Activated naive CD4-positive, alpha-beta T cell treated with anti-CD3 and anti-CD28 coated beads, Interleukin-2, amount 10 ng/mL, durations not matched to agents 7 days and 5 days (primary cell): ENCODE results near the gene GRIK3.

Source experiments
- CTCF ChIA-PET: fragments of 350-600 bp; sonication (Branson Sonifier 250); formaldehyde crosslinking; loops from one replicate; lab custom pipeline; 2021; ENCODE audit warnings: antibody characterized with exemption; lab: Charles Lee
- DNase-seq: peaks from one replicate; pipeline ENCODE4 v3.0.0-alpha.2; 2020
- H3K27ac Mint-ChIP-seq: one replicate; pipeline ENCODE4 v1.8.0; 2021; ENCODE audit warnings: mild to moderate bottlenecking, moderate library complexity, mixed read lengths
- H3K27me3 Mint-ChIP-seq: one replicate; pipeline ENCODE4 v1.8.0; 2021; ENCODE audit warnings: mild to moderate bottlenecking, mixed read lengths
- H3K36me3 Mint-ChIP-seq: one replicate; pipeline ENCODE4 v1.8.0; 2021; ENCODE audit warnings: mixed read lengths
- H3K4me1 Mint-ChIP-seq: one replicate; pipeline ENCODE4 v1.8.0; 2021; ENCODE audit warnings: mixed read lengths
- H3K4me3 Mint-ChIP-seq: one replicate; pipeline ENCODE4 v1.8.0; 2021; ENCODE audit warnings: mild to moderate bottlenecking, moderate library complexity, mixed read lengths
- H3K9me3 Mint-ChIP-seq: one replicate; pipeline ENCODE4 v1.8.0; 2021; ENCODE audit warnings: mixed read lengths

Gene GRIK3

DNA sequence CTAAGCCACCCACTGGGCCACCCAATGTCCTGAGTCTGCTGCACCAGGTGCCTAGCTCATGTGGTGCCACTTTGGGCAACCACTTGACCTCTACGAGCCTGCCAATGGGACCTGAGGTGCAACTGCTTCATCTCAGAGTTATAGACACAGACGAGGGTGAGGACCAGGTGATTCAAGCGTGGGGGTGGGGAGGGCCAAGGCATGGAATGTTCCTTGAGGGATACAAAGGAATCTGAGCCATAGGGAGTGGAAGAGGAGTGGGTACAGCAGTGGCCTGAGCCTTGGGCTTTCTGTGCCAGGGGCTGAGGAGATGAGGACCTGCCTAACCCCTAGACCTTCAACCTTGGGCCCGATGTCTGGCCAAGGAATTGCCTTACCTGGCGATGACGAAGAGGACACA, 209.1 kb downstream of the GRIK3 start:
- Mint-ChIP-seq H3K36me3 (no peaks in the 10 kb centered on the region), H3K27ac (no peak overlapping the region), H3K27me3 (peaks cover 22% of the 10 kb centered on the region), H3K4me3 (no peak overlapping the region), H3K4me1 (no peaks in the 10 kb centered on the region), H3K9me3 (no peaks in the 10 kb centered on the region)
- CTCF ChIA-PET: no interaction called here
- no peak for DNase-seq

DNA sequence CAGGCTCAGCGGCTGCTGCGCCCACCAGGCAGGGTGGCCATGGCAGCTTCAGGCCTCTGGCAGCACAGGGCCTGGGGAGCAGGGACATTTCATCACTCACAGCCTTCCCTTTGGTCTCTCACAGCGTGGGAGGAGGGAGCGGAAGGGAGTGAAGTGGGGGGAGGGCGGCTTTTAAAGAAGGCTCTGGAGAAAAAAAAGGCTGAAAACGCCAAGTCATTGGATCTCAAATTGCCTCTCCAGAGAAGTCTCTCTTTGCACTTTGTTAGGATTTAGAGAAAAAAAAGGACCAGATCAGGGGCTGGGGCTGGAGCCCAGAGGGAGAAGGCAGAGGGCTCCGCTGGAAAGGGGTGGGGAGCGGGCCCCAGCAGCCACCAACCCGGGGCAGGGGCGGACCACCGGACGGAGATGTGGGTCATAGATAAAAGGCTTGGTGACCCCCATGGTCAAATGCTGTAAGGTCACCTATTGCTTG, 209.9 kb downstream of the GRIK3 start:
- Mint-ChIP-seq H3K4me3 (no peak overlapping the region), H3K4me1 (no peaks in the 10 kb centered on the region), H3K36me3 (no peaks in the 10 kb centered on the region), H3K9me3 (no peaks in the 10 kb centered on the region), H3K27me3 (peaks cover 24% of the 10 kb centered on the region), H3K27ac (no peak overlapping the region)
- DNase-seq: no peak
- CTCF ChIA-PET: no interaction called here

DNA sequence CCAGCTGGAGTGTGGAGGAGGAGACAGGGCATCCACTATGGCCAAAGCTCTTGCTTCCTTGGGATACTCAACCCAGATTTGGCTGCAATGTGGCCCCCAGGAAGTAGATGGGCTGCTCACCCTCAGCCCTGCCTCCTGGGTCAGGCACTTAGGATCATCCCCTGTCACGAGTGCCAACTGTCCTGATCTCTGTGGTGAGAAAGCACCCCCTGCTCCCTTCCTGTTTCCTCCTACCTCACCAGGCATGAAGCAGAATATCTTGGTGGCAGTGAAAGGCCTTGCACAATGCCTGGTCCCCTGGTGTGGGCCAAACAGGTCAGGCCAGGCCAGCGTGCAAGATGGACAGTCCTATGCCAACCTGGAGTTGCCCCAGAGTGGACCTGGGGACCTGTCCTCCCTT, 211.7 kb downstream of the GRIK3 start:
- Mint-ChIP-seq H3K27me3 (peaks cover 28% of the 10 kb centered on the region), H3K4me1 (no peaks in the 10 kb centered on the region), H3K36me3 (no peaks in the 10 kb centered on the region), H3K27ac (no peak overlapping the region), H3K4me3 (no peak overlapping the region), H3K9me3 (no peaks in the 10 kb centered on the region)
- DNase-seq: no peak
- CTCF ChIA-PET: no interaction called here

DNA sequence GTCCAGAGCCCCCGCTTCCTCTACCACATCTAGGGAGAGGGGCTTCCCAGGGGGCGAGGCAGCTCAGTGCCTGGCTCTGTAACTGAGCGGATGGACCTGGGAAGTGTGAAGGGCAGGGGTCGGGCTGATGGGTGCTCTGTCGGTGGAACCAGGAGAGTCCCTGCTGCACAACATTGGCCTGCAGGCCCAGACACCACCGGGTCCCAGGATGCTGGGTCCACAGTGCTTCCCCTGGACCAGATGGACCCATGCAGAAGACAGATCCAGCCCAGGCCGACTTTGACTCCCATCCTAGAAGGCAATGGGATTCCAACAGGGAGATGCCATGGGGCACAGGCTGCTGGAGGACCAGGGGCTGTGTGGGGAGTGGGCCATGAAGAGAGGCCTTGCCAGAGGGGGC, 212.9 kb downstream of the GRIK3 start:
- H3K9me3 Mint-ChIP-seq: no peaks in the 10 kb centered on the region
- peaks cover 27% of the 10 kb centered on the region for H3K27me3 Mint-ChIP-seq
- H3K36me3 Mint-ChIP-seq: no peaks in the 10 kb centered on the region
- CTCF ChIA-PET: no interaction called here
- H3K4me3 Mint-ChIP-seq: no peak overlapping the region
- DNase-seq: no peak
- H3K27ac Mint-ChIP-seq: no peak overlapping the region
- no peaks in the 10 kb centered on the region for H3K4me1 Mint-ChIP-seq

DNA sequence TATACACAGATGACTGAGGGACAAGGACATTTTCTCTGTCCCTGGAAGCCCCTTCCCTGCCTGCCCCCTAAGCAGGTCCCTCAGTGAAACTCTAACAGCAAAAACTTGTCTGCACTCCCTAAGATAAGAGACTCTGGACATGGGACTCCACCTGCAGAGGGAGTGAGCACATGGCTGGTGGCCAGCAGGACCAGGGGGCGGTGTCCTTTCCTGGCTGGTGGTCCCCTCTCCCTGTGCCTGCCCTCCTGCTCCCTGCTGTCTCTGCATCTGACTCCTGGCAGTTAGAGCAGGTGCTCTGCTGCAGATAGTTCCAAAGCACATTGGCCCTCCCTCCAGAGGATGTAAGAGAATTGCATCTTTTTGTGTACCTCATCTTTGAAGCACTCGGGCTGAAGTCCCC, 215.5 kb downstream of the GRIK3 start:
- CTCF ChIA-PET: no interaction called here
- Mint-ChIP-seq H3K4me1 (no peaks in the 10 kb centered on the region), H3K27me3 (peaks cover 17% of the 10 kb centered on the region), H3K36me3 (no peaks in the 10 kb centered on the region), H3K9me3 (no peaks in the 10 kb centered on the region), H3K27ac (no peak overlapping the region), H3K4me3 (no peak overlapping the region)
- no peak for DNase-seq

DNA sequence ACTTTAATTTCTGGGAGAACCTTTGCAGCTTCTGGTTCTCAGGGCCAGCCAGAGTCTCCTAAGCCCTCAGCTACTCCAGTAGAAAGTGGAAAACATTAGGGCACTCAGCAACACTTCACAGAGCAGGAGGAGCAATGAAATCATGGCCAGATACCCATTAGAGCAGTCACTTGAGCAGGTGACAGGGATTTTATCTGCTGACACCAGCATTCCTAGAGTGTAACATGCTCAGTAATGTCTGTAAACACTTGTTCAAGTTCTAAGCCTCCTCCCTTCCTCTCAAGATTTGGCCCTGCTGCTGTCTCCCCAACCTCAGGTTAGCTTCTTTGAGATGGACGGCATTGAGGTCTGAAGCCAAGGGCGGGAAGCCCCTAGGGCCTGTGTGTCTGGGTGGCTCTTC, 218.0 kb downstream of the GRIK3 start:
- Mint-ChIP-seq H3K9me3 (no peaks in the 10 kb centered on the region), H3K4me3 (no peak overlapping the region), H3K4me1 (no peaks in the 10 kb centered on the region), H3K36me3 (no peaks in the 10 kb centered on the region), H3K27ac (no peak overlapping the region), H3K27me3 (peaks cover 14% of the 10 kb centered on the region)
- DNase-seq: no peak
- CTCF ChIA-PET: no interaction called here

DNA sequence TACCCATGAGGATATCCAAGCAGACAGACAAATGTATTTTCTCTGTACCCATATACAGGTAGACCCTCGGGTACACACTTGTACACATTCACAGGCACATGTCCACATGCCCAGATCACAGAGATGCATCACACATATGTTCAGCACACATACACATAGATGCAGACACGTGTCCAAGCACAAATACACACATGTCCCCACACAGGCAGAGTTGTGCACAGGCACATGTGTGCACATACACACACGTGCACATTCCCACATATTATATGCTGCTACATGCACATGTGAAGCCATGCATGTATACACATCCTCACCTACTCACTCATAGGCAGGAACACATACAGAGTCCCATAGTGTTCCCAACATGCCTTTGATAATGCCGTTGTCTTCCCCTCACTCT, 219.5 kb downstream of the GRIK3 start:
- no peaks in the 10 kb centered on the region for H3K4me1 Mint-ChIP-seq
- CTCF ChIA-PET: no interaction called here
- H3K9me3 Mint-ChIP-seq: no peaks in the 10 kb centered on the region
- DNase-seq: no peak
- H3K4me3 Mint-ChIP-seq: no peak overlapping the region
- H3K27me3 Mint-ChIP-seq: peaks cover 13% of the 10 kb centered on the region
- H3K36me3 Mint-ChIP-seq: no peaks in the 10 kb centered on the region
- no peak overlapping the region for H3K27ac Mint-ChIP-seq

DNA sequence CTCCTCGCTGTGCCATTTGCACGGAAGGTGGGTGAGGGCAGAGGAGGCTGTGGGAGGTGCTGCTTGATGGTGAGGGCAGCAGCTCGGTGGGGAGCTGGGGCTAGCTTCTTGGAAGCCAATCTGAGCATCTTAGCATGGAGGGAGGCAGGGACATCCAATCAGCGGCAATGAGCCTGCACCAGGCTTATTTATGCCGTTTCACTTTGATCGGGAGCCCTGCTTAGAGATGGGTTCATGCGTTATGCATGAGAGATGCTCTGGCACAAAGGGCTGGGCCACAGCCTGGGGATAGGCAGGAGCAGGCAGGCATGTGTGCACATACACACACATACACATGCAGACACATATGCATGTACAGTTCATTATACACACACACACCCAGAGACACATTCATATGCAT, 220.2 kb downstream of the GRIK3 start:
- CTCF ChIA-PET: no interaction called here
- no peaks in the 10 kb centered on the region for H3K36me3 Mint-ChIP-seq
- DNase-seq: no peak
- H3K9me3 Mint-ChIP-seq: no peaks in the 10 kb centered on the region
- no peak overlapping the region for H3K4me3 Mint-ChIP-seq
- H3K27me3 Mint-ChIP-seq: peaks cover 7% of the 10 kb centered on the region
- no peaks in the 10 kb centered on the region for H3K4me1 Mint-ChIP-seq
- H3K27ac Mint-ChIP-seq: no peak overlapping the region

DNA sequence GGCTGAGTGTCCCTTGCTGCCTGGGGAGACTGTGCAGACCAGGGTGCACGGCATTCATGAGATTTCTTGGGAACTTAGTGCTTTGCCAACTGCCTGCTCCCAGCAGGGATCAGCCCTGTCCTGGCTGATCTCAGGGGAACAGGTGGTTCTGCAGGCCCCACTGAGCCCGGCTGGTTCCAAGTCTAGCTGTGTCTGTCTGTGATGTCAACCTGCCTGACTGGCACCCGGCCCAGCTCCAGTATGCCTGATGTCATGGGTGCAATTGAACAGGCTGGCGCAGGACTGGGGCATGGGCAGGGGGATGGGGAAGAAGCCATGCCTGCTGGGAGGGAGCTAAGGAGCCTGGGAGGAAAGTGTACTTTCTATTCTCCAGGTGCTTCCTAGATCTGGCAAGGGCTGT, 227.1 kb downstream of the GRIK3 start:
- H3K4me3 Mint-ChIP-seq: no peak overlapping the region
- CTCF ChIA-PET: no interaction called here

DNA sequence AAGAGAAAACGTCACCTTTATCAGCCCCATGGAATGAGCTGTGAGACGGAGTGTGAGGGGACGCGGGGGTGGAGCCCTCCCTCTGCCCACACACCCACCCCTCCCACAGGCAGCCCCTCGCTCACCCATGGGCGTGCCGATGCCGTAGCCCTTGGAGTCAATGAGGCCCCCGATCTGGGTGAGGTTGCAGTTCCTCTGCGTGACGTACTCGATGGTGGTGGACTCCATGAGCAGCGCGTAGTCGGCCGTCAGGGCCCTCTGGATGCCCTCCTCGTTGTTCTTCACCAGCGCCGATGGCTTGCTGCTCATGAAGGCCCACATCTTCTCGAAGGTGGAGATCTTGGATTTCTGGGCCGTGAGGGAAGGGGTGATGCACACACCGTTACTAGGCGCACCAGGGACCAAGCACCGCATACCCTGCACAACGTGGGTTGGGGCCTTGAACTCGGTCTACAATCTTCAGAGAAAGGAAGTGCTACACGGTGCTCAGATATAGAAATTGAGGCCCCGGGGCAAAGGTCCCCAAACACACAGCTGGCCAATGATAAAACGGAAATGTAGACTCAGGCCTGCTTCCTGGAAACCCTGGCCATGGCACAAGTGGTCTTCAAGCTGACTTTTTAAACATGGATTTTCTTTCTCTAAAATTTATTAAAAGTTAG, 228.2 kb downstream of the GRIK3 start:
- Mint-ChIP-seq H3K36me3 (no peaks in the 10 kb centered on the region), H3K4me1 (no peaks in the 10 kb centered on the region), H3K27ac (no peak overlapping the region), H3K4me3 (no peak overlapping the region), H3K27me3 (no peaks in the 10 kb centered on the region), H3K9me3 (no peaks in the 10 kb centered on the region)
- CTCF ChIA-PET: no interaction called here
- no peak for DNase-seq

More for the DNA sequence above, 227.1 kb downstream of the GRIK3 start:
- Mint-ChIP-seq H3K27ac (no peak overlapping the region), H3K4me1 (no peaks in the 10 kb centered on the region), H3K27me3 (no peaks in the 10 kb centered on the region), H3K36me3 (no peaks in the 10 kb centered on the region), H3K9me3 (no peaks in the 10 kb centered on the region)
- no peak for DNase-seq

DNA sequence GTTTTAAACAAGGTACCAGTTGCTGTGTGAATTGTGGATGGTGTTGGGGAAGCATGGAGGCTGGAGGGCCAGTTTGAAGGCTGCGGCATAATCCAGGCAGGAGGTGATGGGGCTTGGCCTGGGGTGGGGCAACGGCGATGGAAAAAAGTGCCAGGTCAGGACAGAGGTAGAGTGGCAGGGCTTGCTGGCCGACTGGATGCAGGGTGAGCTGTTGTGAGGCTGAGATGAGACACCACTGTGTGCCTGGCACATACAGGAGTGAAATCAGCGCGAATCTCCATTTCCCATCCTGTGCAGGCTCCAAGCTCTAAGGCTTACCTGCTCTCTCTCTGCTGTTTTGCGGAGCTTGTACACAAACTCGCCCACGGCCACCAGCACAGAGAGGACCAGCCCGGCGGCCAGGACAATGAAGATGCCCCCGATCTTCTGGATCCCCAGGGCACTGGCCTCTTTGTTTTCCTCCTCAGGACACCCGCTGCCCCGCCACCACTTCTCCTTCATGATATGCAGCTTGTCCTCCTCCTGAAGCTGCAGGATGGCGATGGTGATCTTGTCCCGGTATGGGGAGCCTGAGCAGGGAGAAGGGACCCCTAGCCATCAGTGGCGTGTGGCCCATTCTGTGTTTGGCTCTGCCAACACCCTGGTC, 229.5 kb downstream of the GRIK3 start:
- CTCF ChIA-PET: no interaction called here
- Mint-ChIP-seq H3K27ac (no peak overlapping the region), H3K27me3 (no peaks in the 10 kb centered on the region), H3K9me3 (no peaks in the 10 kb centered on the region), H3K36me3 (no peaks in the 10 kb centered on the region), H3K4me3 (no peak overlapping the region), H3K4me1 (no peaks in the 10 kb centered on the region)
- DNase-seq: no peak

DNA sequence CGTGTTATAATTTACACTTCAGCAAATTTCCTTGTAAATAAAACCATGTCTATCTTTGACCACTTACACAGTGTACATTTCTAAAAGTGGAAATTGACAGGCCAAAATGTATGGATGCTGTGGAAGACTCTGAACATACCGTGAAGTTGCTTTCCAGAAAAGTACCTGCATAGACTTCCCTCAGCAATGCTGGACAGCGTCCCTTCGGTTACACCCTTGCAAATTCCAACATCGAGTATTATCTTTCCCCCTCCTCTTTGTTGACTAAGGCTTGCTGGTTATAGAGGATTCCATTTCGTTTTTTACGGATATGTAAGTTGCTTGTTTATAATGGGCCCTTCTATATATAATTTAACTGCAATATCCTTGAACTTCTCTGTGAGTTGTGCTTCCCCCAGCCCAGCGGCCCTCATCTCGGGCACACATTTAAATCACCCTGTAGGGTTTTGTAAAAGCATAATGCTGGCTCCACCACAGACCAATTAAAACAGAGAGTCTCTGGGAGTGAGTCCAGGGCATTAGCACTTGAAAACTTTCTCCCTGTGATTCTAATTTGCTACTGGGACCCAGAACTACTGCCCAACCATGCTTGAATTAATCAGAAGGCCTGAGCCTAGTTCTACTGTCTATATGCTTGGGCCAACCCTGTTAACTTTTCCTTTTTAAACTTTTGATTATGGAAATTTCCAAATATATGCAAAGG, 230.3 kb downstream of the GRIK3 start:
- Mint-ChIP-seq H3K36me3 (no peaks in the 10 kb centered on the region), H3K27ac (no peak overlapping the region), H3K27me3 (no peaks in the 10 kb centered on the region), H3K9me3 (no peaks in the 10 kb centered on the region), H3K4me3 (no peak overlapping the region), H3K4me1 (no peaks in the 10 kb centered on the region)
- CTCF ChIA-PET: no interaction called here
- DNase-seq: no peak

DNA sequence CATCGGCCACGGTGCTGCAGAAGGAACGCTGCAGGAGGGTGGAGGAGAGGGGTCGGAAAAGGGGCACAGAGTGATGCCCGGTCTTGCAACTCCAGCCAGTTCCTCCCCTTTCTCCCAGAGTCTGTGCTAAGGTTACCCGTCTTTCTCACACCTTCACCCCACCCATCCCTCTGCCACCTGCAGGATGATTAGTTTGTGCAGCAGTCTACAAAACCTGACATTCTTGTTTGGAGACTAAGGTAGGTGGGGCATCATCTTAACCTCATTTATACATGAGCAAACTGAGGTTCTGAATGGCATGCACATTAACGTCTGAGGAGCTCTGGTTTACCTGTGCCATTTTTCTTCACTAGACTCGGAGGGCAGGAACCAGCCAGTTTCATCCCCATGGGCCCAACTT, 232.3 kb downstream of the GRIK3 start:
- no peaks in the 10 kb centered on the region for H3K27me3 Mint-ChIP-seq
- CTCF ChIA-PET: no interaction called here
- H3K9me3 Mint-ChIP-seq: no peaks in the 10 kb centered on the region
- no peak overlapping the region for H3K4me3 Mint-ChIP-seq
- H3K36me3 Mint-ChIP-seq: no peaks in the 10 kb centered on the region
- H3K4me1 Mint-ChIP-seq: no peaks in the 10 kb centered on the region
- H3K27ac Mint-ChIP-seq: no peak overlapping the region
- no peak for DNase-seq

DNA sequence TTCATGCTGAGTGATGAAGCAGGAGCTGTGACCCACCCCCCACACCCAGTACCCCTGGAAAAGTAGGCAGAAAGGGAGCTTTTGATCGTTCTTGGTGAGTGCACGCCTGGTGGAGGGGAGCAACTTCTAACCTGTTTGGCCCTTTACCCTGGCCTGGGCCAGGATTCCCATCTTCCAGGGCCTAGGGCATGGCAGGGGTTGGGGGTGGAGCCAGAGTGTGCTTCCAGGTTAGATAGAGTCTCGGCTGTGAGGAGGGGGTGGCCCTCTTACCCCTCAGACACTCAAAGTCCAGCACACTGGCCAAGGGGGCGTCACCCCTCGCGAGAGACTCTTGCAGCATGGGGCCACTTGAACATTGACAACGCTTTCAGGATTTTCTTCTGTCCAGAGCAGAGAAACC, 236.6 kb downstream of the GRIK3 start:
- H3K4me1 Mint-ChIP-seq: no peaks in the 10 kb centered on the region
- no peak overlapping the region for H3K27ac Mint-ChIP-seq
- CTCF ChIA-PET: no interaction called here
- no peaks in the 10 kb centered on the region for H3K27me3 Mint-ChIP-seq
- no peaks in the 10 kb centered on the region for H3K9me3 Mint-ChIP-seq
- no peaks in the 10 kb centered on the region for H3K36me3 Mint-ChIP-seq
- no peak overlapping the region for H3K4me3 Mint-ChIP-seq
- DNase-seq: no peak

DNA sequence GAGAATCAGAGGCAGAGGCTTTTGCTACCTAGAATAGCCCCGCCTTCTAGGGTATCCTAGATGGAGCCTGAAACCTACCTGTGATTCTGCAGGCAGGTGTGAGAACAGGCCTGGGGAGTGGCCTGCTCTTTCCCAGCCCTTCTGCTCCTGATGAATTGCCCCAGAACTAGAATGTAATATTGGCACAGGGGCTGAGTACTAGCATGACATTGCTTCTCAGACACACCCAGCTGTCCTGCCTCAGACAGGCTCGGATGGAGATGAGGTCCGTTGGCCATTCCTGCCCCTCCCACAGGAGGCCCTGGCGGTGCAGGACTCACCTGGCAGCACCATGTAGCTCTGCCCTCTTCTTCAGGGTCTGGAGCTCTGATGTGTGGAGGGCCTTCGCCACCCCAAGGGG, 237.6 kb downstream of the GRIK3 start:
- no peaks in the 10 kb centered on the region for H3K36me3 Mint-ChIP-seq
- no peaks in the 10 kb centered on the region for H3K27me3 Mint-ChIP-seq
- H3K9me3 Mint-ChIP-seq: no peaks in the 10 kb centered on the region
- no peak overlapping the region for H3K27ac Mint-ChIP-seq
- H3K4me3 Mint-ChIP-seq: no peak overlapping the region
- H3K4me1 Mint-ChIP-seq: no peaks in the 10 kb centered on the region
- CTCF ChIA-PET: no interaction called here
- no peak for DNase-seq
